GM12878 (cell line): Measurements from ENCODE around the gene SORL1. TPM values are rescaled to one million over a fixed set of nuclear protein-coding genes. Genes with fewer than 3 reads are reported as not detected.

Source experiments
- CBFB ChIP-seq: IDR thresholded peaks from 2 replicates; pipeline ENCODE4 v1.6.1; 2016; ENCODE audit warnings: antibody characterized with exemption, low read depth
- CBX3 ChIP-seq: fragments of 200-600 bp; sonication (generic); IDR thresholded peaks from 2 replicates; pipeline ENCODE4 v1.6.1; 2016; ENCODE audit warnings: low read depth, borderline replicate concordance
- CREB1 ChIP-seq: IDR thresholded peaks from 2 replicates; pipeline ENCODE4 v1.6.1; 2012; ENCODE audit warnings: low read depth, mild to moderate bottlenecking, inconsistent platforms
- EED ChIP-seq: sonication (generic); IDR thresholded peaks from 2 replicates; pipeline ENCODE4 v1.6.1; 2016; ENCODE audit warnings: antibody characterized with exemption, low read depth
- HDAC2 ChIP-seq: fragments of 200-600 bp; sonication (generic); IDR thresholded peaks from 2 replicates; pipeline ENCODE4 v1.6.1; 2017
- JUNB ChIP-seq: IDR thresholded peaks from 2 replicates; pipeline ENCODE4 v1.6.1; 2016; ENCODE audit warnings: antibody characterized with exemption, mild to moderate bottlenecking
- MEF2B ChIP-seq: fragments of 450-650 bp; IDR thresholded peaks from 2 replicates; pipeline ENCODE4 v1.6.1; 2018; ENCODE audit warnings: mild to moderate bottlenecking, moderate library complexity; ENCODE audit not compliant: partially characterized antibody, poor library complexity, severe bottlenecking
- MTA3 ChIP-seq: IDR thresholded peaks from 2 replicates; pipeline ENCODE4 v1.6.1; 2012; ENCODE audit warnings: low read length, inconsistent platforms, borderline replicate concordance
- MXI1 ChIP-seq: fragments of 150-350 bp; IDR thresholded peaks from 2 replicates; pipeline ENCODE4 v1.6.1; 2011; ENCODE audit warnings: low read depth, mild to moderate bottlenecking, inconsistent platforms, low read length, improper control_type of control experiment
- MYB ChIP-seq: fragments of 150-350 bp; IDR thresholded peaks from 2 replicates; pipeline ENCODE4 v1.6.1; 2014; ENCODE audit warnings: mild to moderate bottlenecking, low read depth, low read length, borderline replicate concordance
- NR2C2 ChIP-seq: IDR thresholded peaks from 2 replicates; pipeline ENCODE4 v1.6.1; 2011; ENCODE audit warnings: borderline replicate concordance, low read depth; ENCODE audit not compliant: control insufficient read depth, insufficient read length
- PAX5 ChIP-seq: IDR thresholded peaks from 2 replicates; pipeline ENCODE4 v1.6.1; 2011; ENCODE audit warnings: low read depth, low read length, borderline replicate concordance
- POU2F2 ChIP-seq: IDR thresholded peaks from 3 replicates; pipeline ENCODE4 v1.6.1; 2011; ENCODE audit warnings: low read depth, mild to moderate bottlenecking, low read length, borderline replicate concordance
- RAD51 ChIP-seq: fragments of 450-650 bp; IDR thresholded peaks from 2 replicates; pipeline ENCODE4 v1.6.1; 2016; ENCODE audit warnings: moderate library complexity, mild to moderate bottlenecking, inconsistent platforms
- SMARCA5 ChIP-seq: fragments of 450-650 bp; IDR thresholded peaks from 2 replicates; pipeline ENCODE4 v1.6.1; 2017; ENCODE audit warnings: mild to moderate bottlenecking
- WRNIP1 ChIP-seq: IDR thresholded peaks from 2 replicates; pipeline ENCODE4 v1.6.1; 2011; ENCODE audit warnings: low read depth, low read length, improper control_type of control experiment, borderline replicate concordance
- ZZZ3 ChIP-seq: IDR thresholded peaks from 2 replicates; pipeline ENCODE4 v1.6.1; 2011; ENCODE audit warnings: low read depth; ENCODE audit not compliant: control insufficient read depth, insufficient read length
- polyA plus RNA-seq, 11 experiments: library from polyadenylated mRNA; depleted of rRNA in 4 of 11; unstranded in 6 of 11; stranded (reverse) in 5 of 11; fragments of >200 nt; fragmentation: Nextera tagmentation in 4 of 11; fragmentation: Illumina TruSeq in 1 of 11; extraction: Ambion mirVana in 4 of 11; extraction: Trizol in 1 of 11; gene quantifications; 1 replicate in 1 of 11; 2 replicates in 10 of 11; pipeline versions ENCODE4 v1.2.1 to v1.2.3, GENCODE V29; 2011 to 2016; ENCODE audit warnings: inconsistent platforms in 2 of 11, missing spikeins in 2 of 11, low read depth in 1 of 11
- total RNA-seq, 4 experiments: library from RNA; depleted of rRNA in 3 of 4; stranded (reverse); fragments of >200 nt in 3 of 4; fragmentation: Illumina TruSeq in 1 of 4; extraction: Trizol in 1 of 4; gene quantifications; 2 replicates each; pipeline versions ENCODE4 v1.2.1 to v1.2.3, GENCODE V29; 2013 to 2021
- TF ChIP-seq, protein P1 (sequence below): fragments of 450-650 bp; IDR thresholded peaks from 2 replicates; pipeline ENCODE4 v1.6.1; 2018; ENCODE audit warnings: mild to moderate bottlenecking, low read depth, moderate library complexity; ENCODE audit not compliant: partially characterized antibody
- TF ChIP-seq, protein P2 (sequence below): fragments of 450-650 bp; IDR thresholded peaks from 2 replicates; pipeline ENCODE4 v1.6.1; 2017; ENCODE audit warnings: borderline replicate concordance
- TF ChIP-seq, protein P3 (sequence below), 3 experiments: IDR thresholded peaks in 2 of 3; conservative IDR thresholded peaks in 1 of 3; 2 replicates each; pipeline ENCODE4 v1.5.1; 2011; ENCODE audit warnings: low read depth in 3 of 3, low read length in 3 of 3, mild to moderate bottlenecking in 3 of 3, control low read depth in 2 of 3, moderate library complexity in 2 of 3, inconsistent platforms in 1 of 3, mixed read lengths in 1 of 3; ENCODE audit not compliant: control insufficient read depth in 2 of 3, insufficient read depth in 1 of 3; ENCODE audit errors: extremely low read depth in 1 of 3
- TF ChIP-seq, protein P4 (sequence below): fragments of 450-650 bp; IDR thresholded peaks from 2 replicates; pipeline ENCODE4 v1.6.1; 2017; ENCODE audit warnings: mild to moderate bottlenecking, moderate library complexity

SORL1 gene
- total and polyA plus RNA-seq, 10 of the 15 experiments (the other 5 are each of a cell fraction or from before 2014, with no cell fraction given): 20.2 to 107 (median 59.9) TPM

DNA sequence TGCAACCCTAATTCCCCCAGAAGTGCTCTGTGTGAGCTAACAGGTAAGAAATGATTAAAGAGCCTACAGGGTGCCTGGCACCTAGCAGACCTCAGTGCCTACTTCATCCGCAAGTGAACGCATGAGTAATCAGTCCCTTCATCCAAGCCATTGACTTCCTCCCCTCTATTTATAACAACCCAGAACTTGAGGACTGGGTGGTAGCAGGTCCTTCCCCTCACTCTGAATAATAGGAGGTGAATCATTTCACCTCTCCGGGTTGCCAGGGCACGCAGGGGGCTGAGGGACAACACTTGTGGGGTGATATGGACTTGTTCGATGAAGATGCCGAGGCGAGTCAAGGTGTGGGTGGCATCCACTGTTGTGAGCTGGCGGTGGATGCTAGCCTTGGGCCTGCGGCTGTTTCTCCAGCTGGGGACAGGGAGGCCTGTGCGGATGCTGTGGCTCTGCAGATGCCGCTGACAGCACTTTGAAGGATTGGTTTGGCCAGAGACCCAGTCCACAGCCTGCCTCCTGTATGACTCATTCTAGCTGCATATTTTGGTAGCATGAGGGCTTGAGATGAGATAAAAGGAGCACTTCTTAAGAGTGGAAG lies 12.3 kb downstream of the SORL1 start (continued):
- TF ChIP-seq, protein P1, sequence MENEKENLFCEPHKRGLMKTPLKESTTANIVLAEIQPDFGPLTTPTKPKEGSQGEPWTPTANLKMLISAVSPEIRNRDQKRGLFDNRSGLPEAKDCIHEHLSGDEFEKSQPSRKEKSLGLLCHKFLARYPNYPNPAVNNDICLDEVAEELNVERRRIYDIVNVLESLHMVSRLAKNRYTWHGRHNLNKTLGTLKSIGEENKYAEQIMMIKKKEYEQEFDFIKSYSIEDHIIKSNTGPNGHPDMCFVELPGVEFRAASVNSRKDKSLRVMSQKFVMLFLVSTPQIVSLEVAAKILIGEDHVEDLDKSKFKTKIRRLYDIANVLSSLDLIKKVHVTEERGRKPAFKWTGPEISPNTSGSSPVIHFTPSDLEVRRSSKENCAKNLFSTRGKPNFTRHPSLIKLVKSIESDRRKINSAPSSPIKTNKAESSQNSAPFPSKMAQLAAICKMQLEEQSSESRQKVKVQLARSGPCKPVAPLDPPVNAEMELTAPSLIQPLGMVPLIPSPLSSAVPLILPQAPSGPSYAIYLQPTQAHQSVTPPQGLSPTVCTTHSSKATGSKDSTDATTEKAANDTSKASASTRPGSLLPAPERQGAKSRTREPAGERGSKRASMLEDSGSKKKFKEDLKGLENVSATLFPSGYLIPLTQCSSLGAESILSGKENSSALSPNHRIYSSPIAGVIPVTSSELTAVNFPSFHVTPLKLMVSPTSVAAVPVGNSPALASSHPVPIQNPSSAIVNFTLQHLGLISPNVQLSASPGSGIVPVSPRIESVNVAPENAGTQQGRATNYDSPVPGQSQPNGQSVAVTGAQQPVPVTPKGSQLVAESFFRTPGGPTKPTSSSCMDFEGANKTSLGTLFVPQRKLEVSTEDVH: no peak
- TF ChIP-seq RAD51: no peak
- TF ChIP-seq MXI1: no peak
- TF ChIP-seq WRNIP1: no peak
- peak; percentile 53; the same call in 1 of the 3 replicates for TF ChIP-seq POU2F2
- no peak for TF ChIP-seq NR2C2
- peak; percentile 77 for TF ChIP-seq JUNB
- TF ChIP-seq CREB1: no peak
- TF ChIP-seq PAX5: no peak
- no peak for TF ChIP-seq MYB
- TF ChIP-seq, protein P2, sequence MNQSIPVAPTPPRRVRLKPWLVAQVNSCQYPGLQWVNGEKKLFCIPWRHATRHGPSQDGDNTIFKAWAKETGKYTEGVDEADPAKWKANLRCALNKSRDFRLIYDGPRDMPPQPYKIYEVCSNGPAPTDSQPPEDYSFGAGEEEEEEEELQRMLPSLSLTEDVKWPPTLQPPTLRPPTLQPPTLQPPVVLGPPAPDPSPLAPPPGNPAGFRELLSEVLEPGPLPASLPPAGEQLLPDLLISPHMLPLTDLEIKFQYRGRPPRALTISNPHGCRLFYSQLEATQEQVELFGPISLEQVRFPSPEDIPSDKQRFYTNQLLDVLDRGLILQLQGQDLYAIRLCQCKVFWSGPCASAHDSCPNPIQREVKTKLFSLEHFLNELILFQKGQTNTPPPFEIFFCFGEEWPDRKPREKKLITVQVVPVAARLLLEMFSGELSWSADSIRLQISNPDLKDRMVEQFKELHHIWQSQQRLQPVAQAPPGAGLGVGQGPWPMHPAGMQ: no peak
- peak; percentile 18 for TF ChIP-seq MEF2B
- peak; percentile 66; the same call in 1 of the 2 replicates for TF ChIP-seq SMARCA5
- no peak for TF ChIP-seq HDAC2
- no peak for TF ChIP-seq CBX3
- TF ChIP-seq, protein P3, sequence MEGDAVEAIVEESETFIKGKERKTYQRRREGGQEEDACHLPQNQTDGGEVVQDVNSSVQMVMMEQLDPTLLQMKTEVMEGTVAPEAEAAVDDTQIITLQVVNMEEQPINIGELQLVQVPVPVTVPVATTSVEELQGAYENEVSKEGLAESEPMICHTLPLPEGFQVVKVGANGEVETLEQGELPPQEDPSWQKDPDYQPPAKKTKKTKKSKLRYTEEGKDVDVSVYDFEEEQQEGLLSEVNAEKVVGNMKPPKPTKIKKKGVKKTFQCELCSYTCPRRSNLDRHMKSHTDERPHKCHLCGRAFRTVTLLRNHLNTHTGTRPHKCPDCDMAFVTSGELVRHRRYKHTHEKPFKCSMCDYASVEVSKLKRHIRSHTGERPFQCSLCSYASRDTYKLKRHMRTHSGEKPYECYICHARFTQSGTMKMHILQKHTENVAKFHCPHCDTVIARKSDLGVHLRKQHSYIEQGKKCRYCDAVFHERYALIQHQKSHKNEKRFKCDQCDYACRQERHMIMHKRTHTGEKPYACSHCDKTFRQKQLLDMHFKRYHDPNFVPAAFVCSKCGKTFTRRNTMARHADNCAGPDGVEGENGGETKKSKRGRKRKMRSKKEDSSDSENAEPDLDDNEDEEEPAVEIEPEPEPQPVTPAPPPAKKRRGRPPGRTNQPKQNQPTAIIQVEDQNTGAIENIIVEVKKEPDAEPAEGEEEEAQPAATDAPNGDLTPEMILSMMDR (IDR thresholded peaks at IDR 0.05 in 2 of 3, conservative IDR thresholded peaks at IDR 0.05 in 1 of 3; ENCODE audit: control insufficient read depth in 2 of 3, extremely low read depth in 1 of 3, insufficient read depth in 1 of 3, low read depth in 3 of 3, low read length in 3 of 3): no peak
- TF ChIP-seq EED: peak; percentile 85
- TF ChIP-seq CBFB: peak; percentile 70; the same call in 1 of the 2 replicates
- TF ChIP-seq MTA3: 0 out of 2 replicates have a peak, but pooled peaks have one; percentile 52
- TF ChIP-seq ZZZ3: no peak
- TF ChIP-seq, protein P4, sequence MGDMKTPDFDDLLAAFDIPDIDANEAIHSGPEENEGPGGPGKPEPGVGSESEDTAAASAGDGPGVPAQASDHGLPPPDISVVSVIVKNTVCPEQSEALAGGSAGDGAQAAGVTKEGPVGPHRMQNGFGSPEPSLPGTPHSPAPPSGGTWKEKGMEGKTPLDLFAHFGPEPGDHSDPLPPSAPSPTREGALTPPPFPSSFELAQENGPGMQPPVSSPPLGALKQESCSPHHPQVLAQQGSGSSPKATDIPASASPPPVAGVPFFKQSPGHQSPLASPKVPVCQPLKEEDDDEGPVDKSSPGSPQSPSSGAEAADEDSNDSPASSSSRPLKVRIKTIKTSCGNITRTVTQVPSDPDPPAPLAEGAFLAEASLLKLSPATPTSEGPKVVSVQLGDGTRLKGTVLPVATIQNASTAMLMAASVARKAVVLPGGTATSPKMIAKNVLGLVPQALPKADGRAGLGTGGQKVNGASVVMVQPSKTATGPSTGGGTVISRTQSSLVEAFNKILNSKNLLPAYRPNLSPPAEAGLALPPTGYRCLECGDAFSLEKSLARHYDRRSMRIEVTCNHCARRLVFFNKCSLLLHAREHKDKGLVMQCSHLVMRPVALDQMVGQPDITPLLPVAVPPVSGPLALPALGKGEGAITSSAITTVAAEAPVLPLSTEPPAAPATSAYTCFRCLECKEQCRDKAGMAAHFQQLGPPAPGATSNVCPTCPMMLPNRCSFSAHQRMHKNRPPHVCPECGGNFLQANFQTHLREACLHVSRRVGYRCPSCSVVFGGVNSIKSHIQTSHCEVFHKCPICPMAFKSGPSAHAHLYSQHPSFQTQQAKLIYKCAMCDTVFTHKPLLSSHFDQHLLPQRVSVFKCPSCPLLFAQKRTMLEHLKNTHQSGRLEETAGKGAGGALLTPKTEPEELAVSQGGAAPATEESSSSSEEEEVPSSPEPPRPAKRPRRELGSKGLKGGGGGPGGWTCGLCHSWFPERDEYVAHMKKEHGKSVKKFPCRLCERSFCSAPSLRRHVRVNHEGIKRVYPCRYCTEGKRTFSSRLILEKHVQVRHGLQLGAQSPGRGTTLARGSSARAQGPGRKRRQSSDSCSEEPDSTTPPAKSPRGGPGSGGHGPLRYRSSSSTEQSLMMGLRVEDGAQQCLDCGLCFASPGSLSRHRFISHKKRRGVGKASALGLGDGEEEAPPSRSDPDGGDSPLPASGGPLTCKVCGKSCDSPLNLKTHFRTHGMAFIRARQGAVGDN: peak; percentile 67
